AG10803 (cell line): ENCODE results near the gene HLCS.

Source experiments
- DNase-seq: peaks from one replicate; pipeline ENCODE4 v3.0.0; 2010; ENCODE audit warnings: low read depth
- H3K4me3 ChIP-seq: 2 replicates; pipeline ENCODE4 v1.5.1; 2011; ENCODE audit warnings: mild to moderate bottlenecking, low read length, control low read depth
- CTCF ChIP-seq: conservative IDR thresholded peaks from 2 replicates; pipeline ENCODE4 v1.5.1; 2011; ENCODE audit warnings: mild to moderate bottlenecking, low read length, control low read depth, inconsistent platforms

The HLCS gene

GRCh38 chr21:36945496-36946138, 20.9 kb downstream of the HLCS start:
- DNase-seq, result peak; percentile 37
- H3K4me3 ChIP-seq, result no peak overlapping the region
- TF ChIP-seq CTCF, result no peak

- no peak overlapping the region for H3K4me3 ChIP-seq
- no peak for DNase-seq
- no peak for TF ChIP-seq CTCF
Observed at GRCh38 chr21:36936361-36937135, 29.9 kb downstream of the HLCS start.

- no peak overlapping the region for H3K4me3 ChIP-seq
- no peak for TF ChIP-seq CTCF
- DNase-seq, result no peak
Observed at GRCh38 chr21:36934864-36935420, 31.5 kb downstream of the HLCS start.

GRCh38 chr21:36932161-36932816, 34.2 kb downstream of the HLCS start:
- no peak for TF ChIP-seq CTCF
- no peak overlapping the region for H3K4me3 ChIP-seq
- no peak for DNase-seq

- TF ChIP-seq CTCF, result peak; percentile 34
- no peak overlapping the region for H3K4me3 ChIP-seq
- DNase-seq, result peak; percentile 11
Observed at GRCh38 chr21:36929622-36930021, 36.8 kb downstream of the HLCS start.

- no peak for DNase-seq
- H3K4me3 ChIP-seq, result no peak overlapping the region
- TF ChIP-seq CTCF, result no peak
Observed at GRCh38 chr21:36928960-36929359, 37.5 kb downstream of the HLCS start.

- H3K4me3 ChIP-seq, result no peak overlapping the region
- peak; percentile 97 for TF ChIP-seq CTCF
- DNase-seq, result peak; percentile 95
Observed at GRCh38 chr21:36927719-36928117, 38.8 kb downstream of the HLCS start.
